Endothelial cell of umbilical vein (primary cell): ENCODE measurements around the gene TRAF3IP1. TPM values are rescaled to one million over a fixed set of nuclear protein-coding genes. Genes with fewer than 3 reads are reported as not detected.

ENCODE experiments used
- BruUV-seq: library from RNA; stranded (reverse); fragments of 400-500 nt; replicated peaks from 2 replicates; lab custom pipeline; 2021; lab: Mats Ljungman, UMichigan
- CTCF ChIA-PET: fragments of 300-600, 350-600 bp; sonication (Branson Sonifier 250); formaldehyde crosslinking; loops from one replicate; lab custom pipeline; 2021; ENCODE audit warnings: antibody characterized with exemption, inconsistent platforms; lab: Charles Lee
- POLR2A ChIA-PET: fragments of 300-600, 350-600 bp; sonication (Branson Sonifier 250); formaldehyde crosslinking; loops from one replicate; lab custom pipeline; 2021; ENCODE audit warnings: antibody characterized with exemption, inconsistent platforms; lab: Charles Lee
- DNase-seq: peaks from one replicate; pipeline ENCODE4 v3.0.0-alpha.2; 2011; ENCODE audit warnings: low read depth, low spot score
- FAIRE-seq: peaks from 2 replicates; lab custom pipeline; 2011; peaks lifted over from hg19 to GRCh38; lab: Jason Lieb, UNC
- H2AFZ ChIP-seq: 2 replicates; pipeline ENCODE4 v1.6.0; 2012; ENCODE audit warnings: low read depth, low read length, control low read depth, inconsistent platforms
- H3K27ac ChIP-seq: 2 replicates; pipeline ENCODE4 v1.5.1; 2011; ENCODE audit warnings: low read depth, mild to moderate bottlenecking, control low read depth, low read length, moderate library complexity; ENCODE audit not compliant: insufficient read depth
- H3K27me3 ChIP-seq, 2 experiments: 2 replicates each; pipeline versions ENCODE4 v1.6.0 to v1.6.1; 2011; ENCODE audit warnings: low read length in 2 of 2, mixed read lengths in 1 of 2; ENCODE audit not compliant: control insufficient read depth in 2 of 2, insufficient read depth in 2 of 2
- H3K36me3 ChIP-seq, 2 experiments: 2 replicates in 1 of 2; 3 replicates in 1 of 2; pipeline ENCODE4 v1.5.1; 2011; ENCODE audit warnings: low read length in 2 of 2, mild to moderate bottlenecking in 1 of 2, moderate library complexity in 1 of 2; ENCODE audit not compliant: control insufficient read depth in 2 of 2, insufficient read depth in 2 of 2; ENCODE audit errors: extremely low read depth in 1 of 2
- H3K4me1 ChIP-seq: 3 replicates; pipeline ENCODE4 v1.5.1; 2011; ENCODE audit warnings: mild to moderate bottlenecking, low read length; ENCODE audit not compliant: control insufficient read depth, insufficient read depth; ENCODE audit errors: extremely low read depth
- H3K4me2 ChIP-seq: 2 replicates; pipeline ENCODE4 v1.6.1; 2011; ENCODE audit warnings: low read length, control low read depth, mixed read lengths; ENCODE audit not compliant: insufficient read depth
- H3K4me3 ChIP-seq, 3 experiments: fragments of 200-600 bp in 1 of 3; sonication (generic), shearing (Covaris generic) in 1 of 3; replicated peaks in 1 of 3; 2 replicates each; pipeline ENCODE4 v1.5.1; 2011 to 2016; ENCODE audit warnings: control low read depth in 3 of 3, low read length in 3 of 3, mild to moderate bottlenecking in 2 of 3, inconsistent platforms in 1 of 3, low read depth in 1 of 3, moderate library complexity in 1 of 3; ENCODE audit not compliant: insufficient read depth in 1 of 3
- H3K79me2 ChIP-seq: 2 replicates; pipeline ENCODE4 v1.6.0; 2012; ENCODE audit warnings: low read length, inconsistent platforms; ENCODE audit not compliant: control insufficient read depth, insufficient read depth
- H3K9ac ChIP-seq: replicated peaks from 2 replicates; pipeline ENCODE3; 2011; ENCODE audit warnings: low read length, control low read depth; ENCODE audit not compliant: insufficient read depth; ENCODE audit errors: extremely low read depth
- H3K9me1 ChIP-seq: replicated peaks from 3 replicates; pipeline ENCODE4 v1.6.0; 2011; ENCODE audit warnings: mild to moderate bottlenecking, low read length; ENCODE audit not compliant: control insufficient read depth, insufficient read depth; ENCODE audit errors: extremely low read depth
- H3K9me3 ChIP-seq: replicated peaks from 2 replicates; pipeline ENCODE4 v1.5.1; 2012; ENCODE audit warnings: low read length, inconsistent platforms; ENCODE audit not compliant: control insufficient read depth, insufficient read depth
- H4K20me1 ChIP-seq: replicated peaks from 2 replicates; pipeline ENCODE3; 2011; ENCODE audit warnings: mild to moderate bottlenecking, low read length; ENCODE audit not compliant: control insufficient read depth, insufficient read depth; ENCODE audit errors: extremely low read depth
- EZH2 ChIP-seq: IDR thresholded peaks from 2 replicates; pipeline ENCODE4 v1.6.1; 2012; ENCODE audit warnings: borderline replicate concordance, low read depth, mild to moderate bottlenecking, moderate library complexity, low read length, inconsistent platforms; ENCODE audit not compliant: severe bottlenecking
- FOS ChIP-seq: IDR thresholded peaks from 2 replicates; pipeline ENCODE4 v1.6.1; 2011; ENCODE audit warnings: mild to moderate bottlenecking, low read length, moderate library complexity, borderline replicate concordance; ENCODE audit not compliant: insufficient read depth
- GATA2 ChIP-seq: IDR thresholded peaks from 2 replicates; pipeline ENCODE4 v1.7.0; 2011; ENCODE audit warnings: low read depth, mild to moderate bottlenecking, moderate library complexity, mixed read lengths, low read length; ENCODE audit not compliant: insufficient read length, insufficient read depth
- JUN ChIP-seq: IDR thresholded peaks from 2 replicates; pipeline ENCODE4 v1.6.1; 2011; ENCODE audit warnings: borderline replicate concordance, low read depth; ENCODE audit not compliant: insufficient read length, insufficient read depth
- MYC ChIP-seq: IDR thresholded peaks from one replicate; pipeline ENCODE4 v1.6.1; 2011; ENCODE audit warnings: mild to moderate bottlenecking, low read depth, low read length
- POLR2A ChIP-seq: IDR thresholded peaks from 2 replicates; pipeline ENCODE4 v1.6.1; 2012; ENCODE audit warnings: low read depth, mild to moderate bottlenecking, control low read depth, low read length
- POLR2AphosphoS5 ChIP-seq: IDR thresholded peaks from 2 replicates; pipeline ENCODE4 v1.6.1; 2012; ENCODE audit warnings: low read depth, mild to moderate bottlenecking, control low read depth, low read length, moderate library complexity; ENCODE audit not compliant: insufficient read depth
- dilution Hi-C: fragments of 300-500 bp; cut with MboI; formaldehyde crosslinking; loops from one replicate; pipeline ENCODE4 v1.15.0; 2019; ENCODE audit warnings: low sequenced_read_pairs; ENCODE audit not compliant: extremely low pct_ligation_motif_present
- intact Hi-C: fragments of 100-400 bp; cut with micrococcal nuclease; formaldehyde crosslinking; loops from one replicate; pipeline ENCODE4 v1.10.0; 2022
- polyA plus RNA-seq, 4 experiments: library from polyadenylated mRNA; depleted of rRNA in 3 of 4; stranded (reverse) in 3 of 4; unstranded in 1 of 4; fragments of >200 nt; gene quantifications; 2 replicates each; pipeline versions ENCODE4 v1.2.1 to v1.2.3, GENCODE V29; 2011 to 2012; ENCODE audit warnings: missing spikeins in 1 of 4
- total RNA-seq: library from RNA; stranded (reverse); gene quantifications from 2 replicates; pipeline ENCODE4 v1.2.3, GENCODE V29; 2021
- TF ChIP-seq, protein P1 (sequence below), 2 donors: IDR thresholded peaks; 1 replicate in 1 of 2; 2 replicates in 1 of 2; pipeline ENCODE4 v1.5.1; 2011; ENCODE audit warnings: low read length in 2 of 2, mild to moderate bottlenecking in 2 of 2, moderate library complexity in 2 of 2, control low read depth in 1 of 2, inconsistent platforms in 1 of 2, low read depth in 1 of 2; ENCODE audit not compliant: insufficient read depth in 1 of 2; ENCODE audit errors: extremely low read depth in 1 of 2
- TF ChIP-seq, protein P2 (sequence below): IDR thresholded peaks from 2 replicates; pipeline ENCODE4 v1.6.1; 2011; ENCODE audit not compliant: insufficient read depth, insufficient read length

TRAF3IP1 gene
- total and polyA plus RNA-seq, 2 donors (not counting 3 experiments of a cell fraction or from before 2014, with no cell fraction given) = 3.4 to 15.9 TPM

DNA sequence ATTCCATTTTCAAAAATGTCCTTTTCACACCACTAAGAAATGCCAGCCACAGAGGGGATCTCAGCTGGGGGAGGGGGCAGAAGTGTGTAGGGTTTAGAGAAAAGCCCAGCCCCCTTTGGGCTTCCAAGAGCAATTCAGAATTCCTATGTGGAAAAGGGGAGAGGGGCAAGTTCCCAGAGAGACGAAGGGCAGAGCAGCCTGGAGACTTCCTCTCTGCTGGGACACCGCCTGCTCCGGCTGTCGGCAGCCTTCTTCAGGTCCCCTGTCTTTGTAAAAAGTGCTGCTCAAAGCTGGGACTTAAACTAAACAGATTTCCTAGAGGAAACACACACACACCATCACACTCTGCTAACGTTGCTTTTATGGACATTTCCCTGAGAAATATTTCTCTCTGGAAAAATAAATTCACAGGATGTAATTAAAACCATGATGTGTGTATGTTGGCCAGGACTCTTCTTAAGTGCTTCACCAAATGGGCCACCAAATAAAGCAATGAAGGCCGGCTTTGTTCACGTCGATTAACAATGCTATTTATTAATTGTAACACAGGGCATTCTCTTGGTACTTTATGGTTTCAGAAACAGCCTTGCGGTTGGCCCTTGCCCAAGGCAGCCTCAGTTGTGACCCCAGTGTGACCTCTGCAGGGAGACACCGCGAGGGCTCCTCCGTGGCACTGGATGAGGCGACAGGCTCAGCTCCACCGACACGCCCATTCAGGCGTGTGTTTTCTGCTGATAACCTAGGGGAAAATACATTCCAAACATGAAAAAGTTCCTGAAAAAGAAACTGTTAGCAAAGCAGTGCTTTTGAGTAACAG, 100.8 kb downstream of the TRAF3IP1 start:
- DNase-seq = peak; percentile 82
- H4K20me1 ChIP-seq = no peaks in the 10 kb centered on the region
- no peaks in the 10 kb centered on the region for H3K79me2 ChIP-seq
- H3K4me3 ChIP-seq = no peak overlapping the region
- no peaks in the 10 kb centered on the region for H3K9me3 ChIP-seq
- peak; percentile 44 for FAIRE-seq
- H3K9ac ChIP-seq = no peak overlapping the region
- TF ChIP-seq GATA2 = no peak
- TF ChIP-seq JUN = no peak
- TF ChIP-seq, protein P1, sequence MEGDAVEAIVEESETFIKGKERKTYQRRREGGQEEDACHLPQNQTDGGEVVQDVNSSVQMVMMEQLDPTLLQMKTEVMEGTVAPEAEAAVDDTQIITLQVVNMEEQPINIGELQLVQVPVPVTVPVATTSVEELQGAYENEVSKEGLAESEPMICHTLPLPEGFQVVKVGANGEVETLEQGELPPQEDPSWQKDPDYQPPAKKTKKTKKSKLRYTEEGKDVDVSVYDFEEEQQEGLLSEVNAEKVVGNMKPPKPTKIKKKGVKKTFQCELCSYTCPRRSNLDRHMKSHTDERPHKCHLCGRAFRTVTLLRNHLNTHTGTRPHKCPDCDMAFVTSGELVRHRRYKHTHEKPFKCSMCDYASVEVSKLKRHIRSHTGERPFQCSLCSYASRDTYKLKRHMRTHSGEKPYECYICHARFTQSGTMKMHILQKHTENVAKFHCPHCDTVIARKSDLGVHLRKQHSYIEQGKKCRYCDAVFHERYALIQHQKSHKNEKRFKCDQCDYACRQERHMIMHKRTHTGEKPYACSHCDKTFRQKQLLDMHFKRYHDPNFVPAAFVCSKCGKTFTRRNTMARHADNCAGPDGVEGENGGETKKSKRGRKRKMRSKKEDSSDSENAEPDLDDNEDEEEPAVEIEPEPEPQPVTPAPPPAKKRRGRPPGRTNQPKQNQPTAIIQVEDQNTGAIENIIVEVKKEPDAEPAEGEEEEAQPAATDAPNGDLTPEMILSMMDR (IDR thresholded peaks at IDR 0.05; ENCODE audit: extremely low read depth in 1 of 2, insufficient read depth in 1 of 2, low read depth in 1 of 2, low read length in 2 of 2) = no peak
- no peak for TF ChIP-seq POLR2A
- TF ChIP-seq, protein P2, sequence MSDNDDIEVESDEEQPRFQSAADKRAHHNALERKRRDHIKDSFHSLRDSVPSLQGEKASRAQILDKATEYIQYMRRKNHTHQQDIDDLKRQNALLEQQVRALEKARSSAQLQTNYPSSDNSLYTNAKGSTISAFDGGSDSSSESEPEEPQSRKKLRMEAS = no peak
- no peak for TF ChIP-seq POLR2AphosphoS5
- no peak for TF ChIP-seq FOS
- no peak for TF ChIP-seq MYC
- TF ChIP-seq EZH2 = no peak
- H2AFZ ChIP-seq = no peak overlapping the region
- no peaks in the 10 kb centered on the region for H3K27me3 ChIP-seq
- POLR2A ChIA-PET = no interaction called here
- peaks cover 12% of the 10 kb centered on the region for H3K4me1 ChIP-seq
- dilution Hi-C loops (no loop called here), intact Hi-C loops (loop anchor here (10.0 kb wide), 1 partner anchor 166 kb away; no protein-coding TSS in a partner anchor)
- no peaks in the 10 kb centered on the region for H3K36me3 ChIP-seq
- CTCF ChIA-PET = interaction anchor here (1.9 kb wide), 1 partner anchor 51 kb away, joined by 3 read pairs; no protein-coding TSS in a partner anchor
- H3K9me1 ChIP-seq = no peaks in the 10 kb centered on the region
- H3K4me2 ChIP-seq = no peak overlapping the region
- BruUV-seq = no TSS peak
- H3K27ac ChIP-seq = no peak overlapping the region
